ENCODE data around the gene CDH2.

The CDH2 gene

DNA sequence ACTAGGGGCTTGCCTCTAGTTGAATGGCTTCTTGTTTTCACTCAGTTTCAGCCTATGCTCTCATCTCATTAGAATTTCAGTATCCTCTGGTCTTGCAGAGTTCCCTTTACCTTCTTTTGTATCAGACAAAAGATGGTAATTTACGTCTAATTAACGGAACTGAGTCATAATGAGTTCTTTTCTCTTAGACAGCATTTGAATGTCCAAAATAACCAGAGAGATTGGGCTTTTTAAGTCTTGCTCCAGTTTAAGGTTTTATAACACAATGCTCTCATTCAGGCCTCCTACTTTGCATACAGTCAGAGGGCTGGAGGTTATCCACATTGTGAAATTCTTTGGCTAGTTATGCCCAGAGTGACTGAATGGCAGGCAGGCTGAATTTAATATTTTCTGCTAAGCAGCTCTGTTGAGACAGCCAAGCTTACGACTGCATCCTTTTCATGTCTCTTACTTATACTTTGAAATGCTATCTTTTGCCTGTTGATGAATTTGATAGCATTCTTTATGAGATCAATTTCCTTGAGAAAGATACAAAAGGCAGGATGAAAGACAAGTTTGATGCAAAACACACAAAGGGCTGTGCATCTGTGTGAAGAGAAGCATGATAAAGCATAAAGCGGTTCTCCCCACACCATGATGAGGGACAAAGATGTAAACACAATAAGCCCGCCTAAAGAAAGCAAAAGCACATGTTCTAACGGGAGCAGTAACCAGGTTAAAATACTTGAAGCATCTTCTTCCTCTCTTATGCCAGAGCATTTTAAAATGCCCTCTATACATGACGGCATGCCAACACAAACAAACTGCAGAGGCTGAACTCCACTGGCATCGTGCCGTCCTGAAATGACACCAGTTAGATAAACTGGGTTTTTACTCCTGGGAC, 90.0 kb downstream of the CDH2 start:
- FAIRE-seq (no peak), DNase-seq (ENCODE audit: insufficient read length, low spot score) (no peak)
- TF ChIP-seq PAX5 (IDR thresholded peaks at IDR 0.05; ENCODE audit: insufficient read depth, low read length, severe bottlenecking) (no peak), TAF1 (IDR thresholded peaks at IDR 0.05; ENCODE audit: low read depth, low read length) (no peak), SPI1 (IDR thresholded peaks at IDR 0.05; ENCODE audit: low read depth, low read length) (no peak), POU2F2 (IDR thresholded peaks at IDR 0.05; ENCODE audit: low read depth, low read length) (no peak), POLR2AphosphoS5 (IDR thresholded peaks at IDR 0.05; ENCODE audit: low read depth, low read length) (no peak), POLR2A (IDR thresholded peaks at IDR 0.05; ENCODE audit: low read depth, low read length) (no peak)

DNA sequence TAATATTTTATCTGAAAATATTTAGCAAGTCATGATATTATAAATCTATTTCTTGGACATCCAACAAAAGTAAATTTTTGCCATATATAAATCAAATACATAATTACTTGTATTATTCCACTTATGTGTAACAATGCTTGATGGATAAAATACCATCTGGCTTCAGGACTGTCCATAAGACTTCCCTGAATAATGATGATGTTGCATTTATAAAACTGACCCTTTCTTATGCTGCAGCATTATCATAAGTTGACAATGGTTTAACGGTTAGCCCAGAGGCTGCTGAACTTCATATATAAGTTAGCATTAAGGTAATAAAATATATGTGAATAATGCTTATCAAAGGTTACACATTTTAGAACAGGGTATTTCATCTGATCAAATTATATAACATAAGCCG, 95.4 kb downstream of the CDH2 start:
- DNase-seq (ENCODE audit: insufficient read length, low spot score) (no peak), FAIRE-seq (no peak)
- TF ChIP-seq POLR2AphosphoS5 (IDR thresholded peaks at IDR 0.05; ENCODE audit: low read depth, low read length) = no peak
- TF ChIP-seq POU2F2 (IDR thresholded peaks at IDR 0.05; ENCODE audit: low read depth, low read length) = no peak
- no peak for TF ChIP-seq SPI1 (IDR thresholded peaks at IDR 0.05; ENCODE audit: low read depth, low read length)
- TF ChIP-seq TAF1 (IDR thresholded peaks at IDR 0.05; ENCODE audit: low read depth, low read length) = no peak
- no peak for TF ChIP-seq PAX5 (IDR thresholded peaks at IDR 0.05; ENCODE audit: insufficient read depth, low read length, severe bottlenecking)
- no peak for TF ChIP-seq POLR2A (IDR thresholded peaks at IDR 0.05; ENCODE audit: low read depth, low read length)

DNA sequence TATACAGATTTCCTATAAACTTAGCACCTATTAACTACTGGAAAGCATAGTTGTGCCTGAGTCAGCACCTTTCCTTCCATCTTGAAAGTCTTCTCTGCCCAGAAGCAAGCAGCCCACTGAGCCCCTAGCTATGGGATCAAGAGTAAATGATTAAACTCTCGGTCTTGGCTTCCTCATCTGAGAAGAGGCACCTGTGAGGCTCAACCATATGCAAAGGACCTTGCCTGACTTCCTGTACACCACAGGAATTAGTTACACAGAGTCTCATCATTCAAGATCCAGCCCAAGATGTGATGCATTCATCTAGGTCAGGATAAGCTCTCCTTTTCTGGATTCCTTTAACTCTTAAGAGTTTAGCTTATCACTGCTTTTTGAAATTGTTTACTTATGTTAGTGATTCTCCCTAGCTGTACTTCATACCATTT, 96.0 kb downstream of the CDH2 start:
- FAIRE-seq (no peak), DNase-seq (ENCODE audit: insufficient read length, low spot score) (no peak)
- no peak for TF ChIP-seq PAX5 (IDR thresholded peaks at IDR 0.05; ENCODE audit: insufficient read depth, low read length, severe bottlenecking)
- TF ChIP-seq SPI1 (IDR thresholded peaks at IDR 0.05; ENCODE audit: low read depth, low read length) = no peak
- no peak for TF ChIP-seq TAF1 (IDR thresholded peaks at IDR 0.05; ENCODE audit: low read depth, low read length)
- TF ChIP-seq POLR2A (IDR thresholded peaks at IDR 0.05; ENCODE audit: low read depth, low read length) = no peak
- TF ChIP-seq POLR2AphosphoS5 (IDR thresholded peaks at IDR 0.05; ENCODE audit: low read depth, low read length) = no peak
- TF ChIP-seq POU2F2 (IDR thresholded peaks at IDR 0.05; ENCODE audit: low read depth, low read length) = no peak

DNA sequence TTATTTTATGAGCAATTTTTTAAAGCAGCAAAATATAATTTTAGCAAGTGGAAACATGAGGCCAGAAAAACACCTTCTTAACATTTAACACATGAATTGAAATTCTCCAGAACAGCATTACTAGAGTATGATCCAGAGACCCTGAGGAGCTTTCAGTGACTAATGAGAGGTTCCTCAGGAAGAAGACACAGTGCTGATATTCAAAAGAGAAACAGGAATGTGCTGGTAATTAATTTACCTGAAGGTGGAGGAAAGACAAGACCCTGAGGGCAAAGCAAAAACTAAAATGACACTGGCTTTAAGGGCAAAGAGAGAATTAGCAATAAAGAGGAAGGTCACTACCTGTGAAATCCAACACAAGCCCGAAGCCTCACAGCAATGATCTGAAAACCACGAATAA, 97.0 kb downstream of the CDH2 start:
- DNase-seq (ENCODE audit: insufficient read length, low spot score) = no peak
- no peak for FAIRE-seq
- TF ChIP-seq SPI1 (IDR thresholded peaks at IDR 0.05; ENCODE audit: low read depth, low read length) (no peak), POLR2A (IDR thresholded peaks at IDR 0.05; ENCODE audit: low read depth, low read length) (no peak), TAF1 (IDR thresholded peaks at IDR 0.05; ENCODE audit: low read depth, low read length) (no peak), POLR2AphosphoS5 (IDR thresholded peaks at IDR 0.05; ENCODE audit: low read depth, low read length) (no peak), POU2F2 (IDR thresholded peaks at IDR 0.05; ENCODE audit: low read depth, low read length) (no peak), PAX5 (IDR thresholded peaks at IDR 0.05; ENCODE audit: insufficient read depth, low read length, severe bottlenecking) (no peak)

DNA sequence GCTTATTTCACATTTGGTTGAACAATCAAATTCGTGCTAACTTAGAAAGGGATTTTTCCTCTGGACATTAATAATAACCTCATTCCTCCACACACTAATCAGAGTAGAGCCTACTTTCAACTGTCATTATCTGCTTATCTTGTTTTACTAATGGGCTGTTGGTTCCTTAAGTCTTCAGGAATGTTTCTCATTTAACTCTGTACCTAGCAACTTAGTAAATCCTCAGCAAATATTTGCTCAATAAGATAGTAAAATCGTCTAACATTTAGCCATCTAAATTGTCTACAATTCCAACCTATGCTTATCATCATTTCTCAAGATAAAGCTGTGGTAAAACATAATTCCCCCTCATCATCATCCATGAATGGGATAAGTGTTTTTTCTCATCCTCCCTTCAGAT, 98.1 kb downstream of the CDH2 start:
- TF ChIP-seq POLR2A (IDR thresholded peaks at IDR 0.05; ENCODE audit: low read depth, low read length) (no peak), TAF1 (IDR thresholded peaks at IDR 0.05; ENCODE audit: low read depth, low read length) (no peak), PAX5 (IDR thresholded peaks at IDR 0.05; ENCODE audit: insufficient read depth, low read length, severe bottlenecking) (no peak), POLR2AphosphoS5 (IDR thresholded peaks at IDR 0.05; ENCODE audit: low read depth, low read length) (no peak), POU2F2 (IDR thresholded peaks at IDR 0.05; ENCODE audit: low read depth, low read length) (no peak), SPI1 (IDR thresholded peaks at IDR 0.05; ENCODE audit: low read depth, low read length) (no peak)
- DNase-seq (ENCODE audit: insufficient read length, low spot score) (no peak), FAIRE-seq (no peak)

DNA sequence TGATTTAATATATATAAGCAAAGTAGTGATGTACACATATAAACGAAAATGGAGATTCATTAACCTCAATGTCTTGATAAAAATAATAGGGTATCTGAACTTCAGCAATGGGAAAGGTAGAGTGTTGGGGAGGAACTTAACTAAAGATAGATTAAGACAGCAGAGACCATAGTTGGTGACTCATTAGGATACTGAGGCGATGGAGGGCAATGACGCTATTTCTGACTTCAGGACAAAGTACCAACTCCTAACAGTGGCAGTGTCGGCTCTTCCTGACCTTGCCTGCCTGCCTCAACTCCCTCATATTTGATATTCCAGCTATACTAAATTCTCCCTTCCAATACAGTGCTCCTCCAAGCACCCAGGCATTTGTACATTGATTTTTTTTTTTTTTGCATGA, 98.6 kb downstream of the CDH2 start:
- no peak for TF ChIP-seq PAX5 (IDR thresholded peaks at IDR 0.05; ENCODE audit: insufficient read depth, low read length, severe bottlenecking)
- TF ChIP-seq POLR2AphosphoS5 (IDR thresholded peaks at IDR 0.05; ENCODE audit: low read depth, low read length) = no peak
- TF ChIP-seq POU2F2 (IDR thresholded peaks at IDR 0.05; ENCODE audit: low read depth, low read length) = no peak
- no peak for TF ChIP-seq TAF1 (IDR thresholded peaks at IDR 0.05; ENCODE audit: low read depth, low read length)
- TF ChIP-seq POLR2A (IDR thresholded peaks at IDR 0.05; ENCODE audit: low read depth, low read length) = no peak
- TF ChIP-seq SPI1 (IDR thresholded peaks at IDR 0.05; ENCODE audit: low read depth, low read length) = no peak
- no peak for FAIRE-seq
- no peak for DNase-seq (ENCODE audit: insufficient read length, low spot score)

DNA sequence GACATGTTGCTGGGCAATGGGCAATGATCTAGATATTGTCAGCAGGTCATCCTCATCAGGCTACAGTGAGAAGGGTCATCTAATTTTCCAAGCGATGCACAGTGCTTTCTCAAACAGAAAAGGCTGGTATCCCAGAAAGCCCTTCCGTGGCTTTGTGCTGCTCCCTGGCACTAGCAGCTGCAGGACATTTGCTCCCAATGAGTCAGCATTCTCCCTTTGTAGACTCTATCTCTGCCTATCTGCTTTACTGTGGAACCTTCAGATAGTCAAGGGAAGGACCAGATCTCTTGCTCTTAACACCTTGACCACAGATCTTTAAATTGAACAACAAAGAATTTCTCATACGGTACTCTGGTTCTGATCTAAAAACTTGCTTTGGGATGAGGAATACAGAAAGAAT, 101.4 kb downstream of the CDH2 start:
- no peak for DNase-seq (ENCODE audit: insufficient read length, low spot score)
- TF ChIP-seq POU2F2 (IDR thresholded peaks at IDR 0.05; ENCODE audit: low read depth, low read length) (no peak), POLR2A (IDR thresholded peaks at IDR 0.05; ENCODE audit: low read depth, low read length) (no peak), SPI1 (IDR thresholded peaks at IDR 0.05; ENCODE audit: low read depth, low read length) (no peak), TAF1 (IDR thresholded peaks at IDR 0.05; ENCODE audit: low read depth, low read length) (no peak), POLR2AphosphoS5 (IDR thresholded peaks at IDR 0.05; ENCODE audit: low read depth, low read length) (no peak), PAX5 (IDR thresholded peaks at IDR 0.05; ENCODE audit: insufficient read depth, low read length, severe bottlenecking) (no peak)
- FAIRE-seq = no peak

DNA sequence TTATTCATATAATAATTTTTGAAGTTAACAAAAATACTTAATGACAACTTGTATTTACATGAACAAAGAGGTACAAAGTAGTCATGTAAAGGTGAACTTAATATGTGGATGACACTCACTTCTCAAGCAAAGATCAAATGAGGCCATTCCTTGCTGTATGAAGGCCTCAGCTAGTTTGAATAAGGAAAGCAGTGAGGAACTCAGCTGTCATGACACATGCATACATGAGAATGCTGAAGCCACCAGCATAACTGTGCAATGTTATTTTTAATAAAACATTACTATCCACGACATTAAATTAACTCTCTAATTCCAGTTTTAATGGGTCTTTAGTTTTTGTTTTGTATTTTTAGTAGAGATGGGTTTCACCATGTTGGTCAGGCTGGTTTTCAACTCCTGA, 102.9 kb downstream of the CDH2 start:
- no peak for TF ChIP-seq PAX5 (IDR thresholded peaks at IDR 0.05; ENCODE audit: insufficient read depth, low read length, severe bottlenecking)
- DNase-seq (ENCODE audit: insufficient read length, low spot score) (no peak), FAIRE-seq (no peak)

DNA sequence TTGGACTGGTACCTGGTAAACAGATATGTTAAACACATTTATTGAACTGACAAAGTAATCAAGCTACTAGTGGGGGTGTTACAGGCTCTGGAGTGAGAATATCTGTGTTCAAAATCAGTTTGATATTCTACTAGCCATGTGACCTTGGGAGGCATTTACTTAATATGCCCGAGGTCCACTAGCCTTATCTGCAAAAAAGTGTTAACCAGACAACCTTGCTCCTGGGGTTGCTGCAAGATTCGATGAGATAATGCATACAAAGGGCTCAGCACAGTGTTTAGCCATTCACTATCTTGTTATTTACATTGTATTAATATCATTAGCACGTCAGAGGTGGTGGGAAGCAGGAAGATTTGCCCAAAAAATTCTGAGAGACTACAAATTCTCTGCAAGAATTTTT, 103.3 kb downstream of the CDH2 start:
- TF ChIP-seq POLR2AphosphoS5 (IDR thresholded peaks at IDR 0.05; ENCODE audit: low read depth, low read length) (no peak), POLR2A (IDR thresholded peaks at IDR 0.05; ENCODE audit: low read depth, low read length) (no peak), POU2F2 (IDR thresholded peaks at IDR 0.05; ENCODE audit: low read depth, low read length) (no peak), TAF1 (IDR thresholded peaks at IDR 0.05; ENCODE audit: low read depth, low read length) (no peak), PAX5 (IDR thresholded peaks at IDR 0.05; ENCODE audit: insufficient read depth, low read length, severe bottlenecking) (no peak), SPI1 (IDR thresholded peaks at IDR 0.05; ENCODE audit: low read depth, low read length) (no peak)
- DNase-seq (ENCODE audit: insufficient read length, low spot score) (no peak), FAIRE-seq (no peak)

DNA sequence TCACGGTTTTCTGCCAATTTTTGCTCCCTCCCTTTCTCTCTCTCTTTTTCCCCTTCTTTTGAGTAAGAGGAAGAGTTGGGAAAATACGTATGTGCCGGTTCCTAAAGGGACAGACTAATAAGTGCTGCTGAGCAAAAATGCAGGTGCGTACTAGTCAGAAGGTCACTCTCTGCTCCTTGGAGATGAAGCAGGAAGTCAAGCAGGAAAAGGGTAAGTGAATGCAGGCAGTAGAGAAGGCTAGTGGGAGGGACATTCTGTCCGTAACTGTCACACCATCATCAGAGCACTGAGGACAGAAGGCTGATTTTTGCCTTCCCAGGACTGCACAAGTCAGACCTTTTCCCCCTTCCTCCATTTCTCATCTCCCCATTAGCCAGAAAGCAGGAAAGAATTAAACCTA, 105.7 kb downstream of the CDH2 start:
- DNase-seq (ENCODE audit: insufficient read length, low spot score) (no peak), FAIRE-seq (no peak)
- TF ChIP-seq TAF1 (IDR thresholded peaks at IDR 0.05; ENCODE audit: low read depth, low read length) (no peak), POLR2A (IDR thresholded peaks at IDR 0.05; ENCODE audit: low read depth, low read length) (no peak), POU2F2 (IDR thresholded peaks at IDR 0.05; ENCODE audit: low read depth, low read length) (no peak), POLR2AphosphoS5 (IDR thresholded peaks at IDR 0.05; ENCODE audit: low read depth, low read length) (no peak), PAX5 (IDR thresholded peaks at IDR 0.05; ENCODE audit: insufficient read depth, low read length, severe bottlenecking) (no peak), SPI1 (IDR thresholded peaks at IDR 0.05; ENCODE audit: low read depth, low read length) (no peak)

Data from GM12891 (cell line).